Large intestine (tissue), 1 donor: ENCODE results near the gene SPDYE4. TPM values are rescaled to one million over a fixed set of nuclear protein-coding genes. Genes with fewer than 3 reads are reported as not detected.

Experiments
- polyA plus RNA-seq: library from polyadenylated mRNA; unstranded; fragments of 120-200 nt; gene quantifications from one replicate; pipeline ENCODE4 v1.2.1, GENCODE V29; 2013

The SPDYE4 gene
- polyA plus RNA-seq, 1 donor: 0.06 TPM

Other genes starting within 250 kb of the SPDYE4 start
- gene MYH10, start 127.8 kb downstream of the SPDYE4 start, polyA plus RNA-seq: 73.6 TPM
- 0.09 TPM for gene CCDC42, start 13.7 kb downstream of the SPDYE4 start, polyA plus RNA-seq
- 8.6 TPM for gene MFSD6L, start 40.8 kb upstream of the SPDYE4 start, polyA plus RNA-seq
- 2.4 TPM for gene PIK3R6, start 109.1 kb upstream of the SPDYE4 start, polyA plus RNA-seq
- gene PIK3R5, start 207.2 kb upstream of the SPDYE4 start, polyA plus RNA-seq: 3.2 TPM